PC-9 (cell line): ENCODE measurements around the gene PKIB. TPM values are rescaled to one million over a fixed set of nuclear protein-coding genes. Genes with fewer than 3 reads are reported as not detected.
"Not testable (repeated sequence)": the region's sequence is repeated elsewhere in the genome, so short reads cannot be mapped to it uniquely, and the experiment has no call there.

ENCODE experiments used
- BruUV-seq: library from RNA; stranded (reverse); fragments of 400-500 nt; replicated peaks from 2 replicates; lab custom pipeline; 2021; lab: Mats Ljungman, UMichigan
- CTCF ChIA-PET: fragments of 300-600 bp; sonication (Branson Sonifier 250); formaldehyde crosslinking; loops from one replicate; lab custom pipeline; 2022; ENCODE audit warnings: antibody characterized with exemption; lab: Charles Lee
- POLR2A ChIA-PET: fragments of 300-600 bp; sonication (Branson Sonifier 250); formaldehyde crosslinking; loops from one replicate; lab custom pipeline; 2022; ENCODE audit warnings: antibody characterized with exemption; ENCODE audit not compliant: unreplicated experiment; lab: Charles Lee
- DNase-seq, 2 experiments: peaks; one replicate each; pipeline versions ENCODE4 v3.0.0 to v3.0.0-alpha.2; 2015 to 2022; ENCODE audit warnings: mixed read lengths in 1 of 2
- H2AFZ ChIP-seq: fragments of 200-600 bp; sonication (generic); 2 replicates; pipeline ENCODE4 v1.8.1; 2017; ENCODE audit warnings: antibody characterized with exemption
- H3F3A ChIP-seq: fragments of 200-600 bp; sonication (generic); 2 replicates; pipeline ENCODE4 v1.8.1; 2017; ENCODE audit warnings: antibody characterized with exemption, mild to moderate bottlenecking, low read depth; ENCODE audit not compliant: insufficient read depth
- H3K27ac ChIP-seq: fragments of 200-600 bp; sonication (generic); 2 replicates; pipeline ENCODE4 v1.6.1; 2016; ENCODE audit warnings: mixed run types
- H3K27me3 ChIP-seq: fragments of 200-600 bp; sonication (generic); 2 replicates; pipeline ENCODE4 v1.6.1; 2016; ENCODE audit warnings: low read depth, mixed run types; ENCODE audit not compliant: insufficient read depth
- H3K36me3 ChIP-seq: fragments of 200-600 bp; sonication (generic); 2 replicates; pipeline ENCODE4 v1.6.1; 2016; ENCODE audit warnings: low read depth, mixed run types
- H3K4me1 ChIP-seq: fragments of 200-600 bp; sonication (generic); replicated peaks from 2 replicates; pipeline ENCODE4 v1.6.1; 2016; ENCODE audit warnings: mixed run types; ENCODE audit not compliant: insufficient read depth
- H3K4me2 ChIP-seq: fragments of 200-600 bp; sonication (generic); 2 replicates; pipeline ENCODE4 v1.6.1; 2017; ENCODE audit warnings: mixed run types
- H3K4me3 ChIP-seq: fragments of 200-600 bp; sonication (generic); 2 replicates; pipeline ENCODE4 v1.6.1; 2016; ENCODE audit warnings: mixed run types
- H3K79me2 ChIP-seq: fragments of 200-600 bp; sonication (generic); 2 replicates; pipeline ENCODE4 v1.6.1; 2017; ENCODE audit warnings: low read depth, mixed run types
- H3K9me2 ChIP-seq: fragments of 200-600 bp; sonication (generic); 2 replicates; pipeline ENCODE4 v1.8.1; 2017; ENCODE audit warnings: mild to moderate bottlenecking; ENCODE audit not compliant: insufficient read depth
- H3K9me3 ChIP-seq: fragments of 200-600 bp; sonication (generic); 2 replicates; pipeline ENCODE4 v1.8.1; 2016; ENCODE audit warnings: low read depth; ENCODE audit not compliant: insufficient read depth
- H4K20me1 ChIP-seq: fragments of 200-600 bp; sonication (generic); 2 replicates; pipeline ENCODE4 v1.8.1; 2017; ENCODE audit not compliant: insufficient read depth
- EZH2 ChIP-seq: fragments of 200-600 bp; sonication (generic); IDR thresholded peaks from 2 replicates; pipeline ENCODE4 v1.8.0; 2017; ENCODE audit warnings: antibody characterized with exemption, low read depth
- intact Hi-C: fragments of 100-400 bp; cut with micrococcal nuclease; formaldehyde crosslinking; loops from one replicate; pipeline ENCODE4 v1.10.0; 2022; ENCODE audit not compliant: unreplicated experiment
- total RNA-seq: library from RNA; stranded (reverse); gene quantifications from 2 replicates; pipeline ENCODE4 v1.2.3, GENCODE V29; 2021
- TF ChIP-seq, protein P1 (sequence below): fragments of 200-600 bp; sonication (generic); conservative IDR thresholded peaks from 2 replicates; pipeline ENCODE4 v1.6.1; 2017; ENCODE audit warnings: mixed run types, antibody characterized with exemption, mild to moderate bottlenecking, moderate library complexity

Gene PKIB
- total RNA-seq, 1 experiment from 2014 or later, result 7.0 TPM

DNA sequence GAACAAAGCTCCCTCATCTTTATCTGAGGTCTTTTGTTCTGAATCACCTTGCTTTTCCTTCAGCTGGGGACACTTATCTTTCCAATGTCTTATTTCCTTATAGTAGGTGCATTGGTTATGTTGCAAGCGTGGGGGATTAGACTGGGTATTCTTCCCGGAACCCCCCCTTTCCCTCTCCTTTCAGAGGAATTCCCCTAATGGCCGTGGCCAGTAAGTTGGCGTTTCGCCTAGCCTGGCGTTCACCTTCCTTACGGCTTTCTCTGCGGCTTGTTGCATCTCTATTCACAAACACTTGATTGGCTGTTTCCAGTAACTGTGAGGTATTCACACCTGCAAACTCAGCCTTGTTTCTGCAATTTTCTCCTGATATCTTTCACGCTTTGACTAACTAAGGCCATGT is 136.5 kb downstream of the PKIB start:
- H3K9me2 ChIP-seq, result no peaks in the 10 kb centered on the region
- DNase-seq, result no peak
- no peaks in the 10 kb centered on the region for H3K79me2 ChIP-seq
- H3F3A ChIP-seq, result no peaks in the 10 kb centered on the region
- H3K27me3 ChIP-seq, result no peaks in the 10 kb centered on the region
- no peaks in the 10 kb centered on the region for H3K4me1 ChIP-seq
- no peak overlapping the region for H2AFZ ChIP-seq
- BruUV-seq, result no TSS peak
- H3K9me3 ChIP-seq, result no peaks in the 10 kb centered on the region
- H3K4me2 ChIP-seq, result no peak overlapping the region
- ChIA-PET POLR2A (no interaction called here), CTCF (no interaction called here)
- H3K36me3 ChIP-seq, result no peaks in the 10 kb centered on the region
- no peaks in the 10 kb centered on the region for H4K20me1 ChIP-seq
- no peak overlapping the region for H3K27ac ChIP-seq
- TF ChIP-seq, protein P1, sequence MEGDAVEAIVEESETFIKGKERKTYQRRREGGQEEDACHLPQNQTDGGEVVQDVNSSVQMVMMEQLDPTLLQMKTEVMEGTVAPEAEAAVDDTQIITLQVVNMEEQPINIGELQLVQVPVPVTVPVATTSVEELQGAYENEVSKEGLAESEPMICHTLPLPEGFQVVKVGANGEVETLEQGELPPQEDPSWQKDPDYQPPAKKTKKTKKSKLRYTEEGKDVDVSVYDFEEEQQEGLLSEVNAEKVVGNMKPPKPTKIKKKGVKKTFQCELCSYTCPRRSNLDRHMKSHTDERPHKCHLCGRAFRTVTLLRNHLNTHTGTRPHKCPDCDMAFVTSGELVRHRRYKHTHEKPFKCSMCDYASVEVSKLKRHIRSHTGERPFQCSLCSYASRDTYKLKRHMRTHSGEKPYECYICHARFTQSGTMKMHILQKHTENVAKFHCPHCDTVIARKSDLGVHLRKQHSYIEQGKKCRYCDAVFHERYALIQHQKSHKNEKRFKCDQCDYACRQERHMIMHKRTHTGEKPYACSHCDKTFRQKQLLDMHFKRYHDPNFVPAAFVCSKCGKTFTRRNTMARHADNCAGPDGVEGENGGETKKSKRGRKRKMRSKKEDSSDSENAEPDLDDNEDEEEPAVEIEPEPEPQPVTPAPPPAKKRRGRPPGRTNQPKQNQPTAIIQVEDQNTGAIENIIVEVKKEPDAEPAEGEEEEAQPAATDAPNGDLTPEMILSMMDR, result no peak
- TF ChIP-seq EZH2, result no peak
- intact Hi-C loops, result no loop called here
- H3K4me3 ChIP-seq, result no peak overlapping the region

DNA sequence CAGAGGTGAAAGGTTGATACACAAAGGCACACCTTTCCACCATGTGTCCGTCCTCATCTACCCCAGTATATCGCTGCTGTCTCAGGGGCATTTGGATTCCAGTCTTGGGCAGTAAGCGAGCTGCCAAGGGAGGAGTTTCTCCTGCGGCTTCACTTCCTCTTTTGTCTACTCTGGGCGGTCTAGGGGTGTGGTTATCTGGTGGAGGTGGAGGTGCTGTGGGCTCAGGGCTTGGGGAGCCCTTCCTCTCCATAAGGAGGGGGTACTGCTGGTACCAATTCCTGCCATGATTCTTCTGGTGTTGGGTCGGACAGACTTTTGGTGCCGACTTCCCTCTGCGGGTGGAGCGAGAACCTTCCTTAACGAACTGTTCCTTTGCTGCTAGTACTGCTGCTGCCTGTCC is 137.4 kb downstream of the PKIB start:
- no peaks in the 10 kb centered on the region for H3K9me3 ChIP-seq
- ChIA-PET POLR2A (no interaction called here), CTCF (no interaction called here)
- H2AFZ ChIP-seq, result no peak overlapping the region
- H3K9me2 ChIP-seq, result no peaks in the 10 kb centered on the region
- no peak overlapping the region for H3K4me2 ChIP-seq
- H3K4me1 ChIP-seq, result no peaks in the 10 kb centered on the region
- no TSS peak for BruUV-seq
- H3K36me3 ChIP-seq, result no peaks in the 10 kb centered on the region
- H3K27me3 ChIP-seq, result no peaks in the 10 kb centered on the region
- no peak overlapping the region for H3K27ac ChIP-seq
- H3K79me2 ChIP-seq, result no peaks in the 10 kb centered on the region
- H4K20me1 ChIP-seq, result no peaks in the 10 kb centered on the region
- H3F3A ChIP-seq, result no peaks in the 10 kb centered on the region
- intact Hi-C loops, result no loop called here
- no peak overlapping the region for H3K4me3 ChIP-seq
- DNase-seq, result no peak
- TF ChIP-seq, protein P1, result no peak
- TF ChIP-seq EZH2, result no peak

- H3K27ac ChIP-seq, H3K27me3 ChIP-seq, H3F3A ChIP-seq, H3K79me2 ChIP-seq, H2AFZ ChIP-seq, POLR2A ChIA-PET, intact Hi-C loops, BruUV-seq, DNase-seq, H3K4me1 ChIP-seq, H3K9me3 ChIP-seq, H3K36me3 ChIP-seq, CTCF ChIA-PET, H4K20me1 ChIP-seq, H3K4me3 ChIP-seq, H3K4me2 ChIP-seq, H3K9me2 ChIP-seq: not testable (repeated sequence)
Measured at GRCh38 chr6:122748945-122749344, 138.7 kb downstream of the PKIB start.

DNA sequence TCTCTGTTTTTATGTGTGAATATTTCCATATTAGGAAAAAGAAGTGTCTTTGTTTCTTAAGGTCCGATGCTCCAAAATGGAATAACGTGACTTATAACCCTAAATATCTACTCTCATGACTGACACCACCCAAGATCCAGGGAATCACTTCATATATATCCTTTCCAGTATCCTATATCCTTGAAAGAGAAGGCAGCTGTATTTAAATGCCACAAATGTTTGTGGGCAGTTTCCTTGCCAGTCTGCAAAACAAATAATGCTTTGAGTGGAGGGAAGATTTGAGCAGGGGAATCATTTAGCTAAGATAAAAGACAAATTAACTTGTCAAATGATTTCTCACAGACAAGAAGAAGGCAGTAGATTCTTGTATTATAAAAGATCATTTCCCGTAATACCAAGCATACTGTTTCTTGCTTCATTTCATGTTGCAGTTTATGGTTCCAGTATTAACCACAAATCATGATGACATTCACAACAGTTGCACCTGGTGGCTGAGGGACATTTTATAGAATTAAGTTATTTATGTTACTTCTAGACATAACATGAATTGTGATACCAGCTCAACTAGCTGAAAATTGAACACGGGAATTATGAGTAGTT is 139.3 kb downstream of the PKIB start:
- Histone ChIP-seq H3K9me3 (no peaks in the 10 kb centered on the region; the same call in 1 of the 2 replicates), H3K27me3 (no peaks in the 10 kb centered on the region), H3F3A (no peaks in the 10 kb centered on the region), H3K9me2 (no peaks in the 10 kb centered on the region), H4K20me1 (no peaks in the 10 kb centered on the region), H3K36me3 (no peaks in the 10 kb centered on the region), H3K79me2 (no peaks in the 10 kb centered on the region), H2AFZ (no peak overlapping the region), H3K4me1 (no peaks in the 10 kb centered on the region), H3K27ac (no peak overlapping the region), H3K4me3 (no peak overlapping the region), H3K4me2 (no peak overlapping the region)
- intact Hi-C loops, result no loop called here
- TF ChIP-seq EZH2, result no peak
- TF ChIP-seq, protein P1, result no peak
- no peak for DNase-seq
- ChIA-PET POLR2A (no interaction called here), CTCF (no interaction called here)
- BruUV-seq, result no TSS peak
